Hippocampal formation (tissue), 2 donors: Measurements from ENCODE around the gene SYNPO2.
A peak's percentile ranks its signal among the peaks of the same experiment; 100 is the strongest.

Experiments
- DNase-seq, 2 donors: peaks; one replicate each; lab custom pipeline; 2025; lab: John Stamatoyannopoulos, UW

The SYNPO2 gene, protein sequence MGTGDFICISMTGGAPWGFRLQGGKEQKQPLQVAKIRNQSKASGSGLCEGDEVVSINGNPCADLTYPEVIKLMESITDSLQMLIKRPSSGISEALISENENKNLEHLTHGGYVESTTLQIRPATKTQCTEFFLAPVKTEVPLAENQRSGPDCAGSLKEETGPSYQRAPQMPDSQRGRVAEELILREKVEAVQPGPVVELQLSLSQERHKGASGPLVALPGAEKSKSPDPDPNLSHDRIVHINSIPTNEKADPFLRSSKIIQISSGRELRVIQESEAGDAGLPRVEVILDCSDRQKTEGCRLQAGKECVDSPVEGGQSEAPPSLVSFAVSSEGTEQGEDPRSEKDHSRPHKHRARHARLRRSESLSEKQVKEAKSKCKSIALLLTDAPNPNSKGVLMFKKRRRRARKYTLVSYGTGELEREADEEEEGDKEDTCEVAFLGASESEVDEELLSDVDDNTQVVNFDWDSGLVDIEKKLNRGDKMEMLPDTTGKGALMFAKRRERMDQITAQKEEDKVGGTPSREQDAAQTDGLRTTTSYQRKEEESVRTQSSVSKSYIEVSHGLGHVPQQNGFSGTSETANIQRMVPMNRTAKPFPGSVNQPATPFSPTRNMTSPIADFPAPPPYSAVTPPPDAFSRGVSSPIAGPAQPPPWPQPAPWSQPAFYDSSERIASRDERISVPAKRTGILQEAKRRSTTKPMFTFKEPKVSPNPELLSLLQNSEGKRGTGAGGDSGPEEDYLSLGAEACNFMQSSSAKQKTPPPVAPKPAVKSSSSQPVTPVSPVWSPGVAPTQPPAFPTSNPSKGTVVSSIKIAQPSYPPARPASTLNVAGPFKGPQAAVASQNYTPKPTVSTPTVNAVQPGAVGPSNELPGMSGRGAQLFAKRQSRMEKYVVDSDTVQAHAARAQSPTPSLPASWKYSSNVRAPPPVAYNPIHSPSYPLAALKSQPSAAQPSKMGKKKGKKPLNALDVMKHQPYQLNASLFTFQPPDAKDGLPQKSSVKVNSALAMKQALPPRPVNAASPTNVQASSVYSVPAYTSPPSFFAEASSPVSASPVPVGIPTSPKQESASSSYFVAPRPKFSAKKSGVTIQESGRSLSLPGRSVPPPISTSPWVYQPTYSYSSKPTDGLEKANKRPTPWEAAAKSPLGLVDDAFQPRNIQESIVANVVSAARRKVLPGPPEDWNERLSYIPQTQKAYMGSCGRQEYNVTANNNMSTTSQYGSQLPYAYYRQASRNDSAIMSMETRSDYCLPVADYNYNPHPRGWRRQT

DNA sequence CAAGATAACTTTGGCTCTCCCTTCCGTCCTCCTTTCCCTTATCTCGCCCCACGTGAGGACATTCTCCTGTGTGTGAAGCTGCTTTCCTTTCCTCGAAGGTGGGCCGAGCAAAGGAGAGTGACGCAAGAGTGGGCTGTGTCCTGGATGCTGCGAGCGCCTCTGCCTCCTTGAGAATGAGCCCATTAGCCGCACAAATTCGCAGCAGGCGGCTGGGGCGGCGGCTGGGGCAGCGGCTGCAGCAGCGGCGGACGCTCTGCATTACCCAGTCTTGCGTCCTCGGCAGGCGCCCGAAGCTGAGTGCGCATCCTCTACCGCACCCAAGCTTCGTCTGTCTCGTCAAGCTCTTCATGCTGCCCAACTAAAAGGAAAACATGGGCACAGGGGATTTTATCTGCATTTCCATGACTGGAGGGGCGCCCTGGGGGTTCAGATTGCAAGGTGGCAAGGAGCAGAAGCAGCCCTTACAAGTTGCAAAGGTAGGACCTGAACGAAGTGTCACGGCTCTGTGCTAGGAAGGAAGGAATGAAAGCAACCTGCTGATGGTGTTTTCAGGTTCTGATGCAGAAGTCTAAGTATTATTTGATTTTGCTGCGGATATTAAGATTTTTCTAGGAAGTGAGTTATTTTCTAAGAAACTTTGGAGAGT is at the start of gene SYNPO2:
Gene SYNPO2, plus strand, starts transcription at position 189 of the 646 bp plus-strand sequence. Its CDS starts 183 bp downstream, at position 372.
- DNase-seq = peak; percentile 19 to 36

DNA sequence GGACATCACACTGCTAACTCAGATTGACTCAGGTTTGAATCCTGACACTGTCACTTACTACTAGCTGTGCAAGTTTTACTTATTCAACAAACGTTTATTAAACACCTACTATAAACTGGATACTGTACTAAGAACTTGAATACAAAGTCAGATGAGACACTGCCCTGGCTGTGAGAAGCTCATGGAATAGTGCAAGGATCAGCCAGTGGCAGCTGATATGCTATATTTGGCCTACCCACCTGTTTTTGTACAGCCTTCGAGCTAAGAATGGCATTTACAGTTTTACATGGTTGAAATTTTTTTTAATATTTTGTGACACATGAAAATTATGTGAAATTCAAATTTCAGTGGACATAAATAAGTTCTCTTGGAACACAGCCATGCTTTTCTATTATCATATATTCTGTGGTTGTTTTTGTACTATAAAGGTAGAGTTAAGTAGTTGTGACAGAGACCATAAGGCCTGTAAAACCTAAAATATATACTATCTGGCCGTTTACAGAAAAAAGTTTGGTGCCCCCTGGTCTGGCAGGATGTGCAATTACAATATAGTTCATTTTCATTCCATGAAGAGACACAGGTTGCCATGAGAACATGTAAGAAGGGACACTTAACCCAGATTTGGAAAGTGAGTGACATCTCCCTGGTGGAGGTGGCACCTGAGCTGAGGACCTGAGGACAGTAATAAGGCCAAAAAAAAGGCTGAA is 49.3 kb upstream of the SYNPO2 start:
- no peak for DNase-seq

DNA sequence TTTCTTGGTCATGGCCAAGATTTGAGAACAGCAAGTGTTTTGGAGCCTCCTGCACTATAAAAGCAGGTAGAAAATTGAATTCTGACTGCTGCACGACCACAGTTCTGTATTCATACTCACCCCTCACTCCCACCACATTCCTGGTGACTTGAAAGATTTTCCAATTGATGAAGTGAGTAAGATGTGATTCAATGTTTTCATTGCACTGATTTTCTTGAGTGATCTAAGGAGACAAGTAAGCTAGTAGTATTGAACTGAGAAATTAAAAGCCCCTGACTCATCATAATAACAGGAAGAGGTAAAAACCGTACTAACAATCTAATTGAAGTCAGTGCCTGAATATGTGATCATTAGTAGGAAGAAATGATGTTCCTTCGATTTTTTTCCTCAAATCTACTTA is 46.6 kb upstream of the SYNPO2 start:
- DNase-seq = no peak

DNA sequence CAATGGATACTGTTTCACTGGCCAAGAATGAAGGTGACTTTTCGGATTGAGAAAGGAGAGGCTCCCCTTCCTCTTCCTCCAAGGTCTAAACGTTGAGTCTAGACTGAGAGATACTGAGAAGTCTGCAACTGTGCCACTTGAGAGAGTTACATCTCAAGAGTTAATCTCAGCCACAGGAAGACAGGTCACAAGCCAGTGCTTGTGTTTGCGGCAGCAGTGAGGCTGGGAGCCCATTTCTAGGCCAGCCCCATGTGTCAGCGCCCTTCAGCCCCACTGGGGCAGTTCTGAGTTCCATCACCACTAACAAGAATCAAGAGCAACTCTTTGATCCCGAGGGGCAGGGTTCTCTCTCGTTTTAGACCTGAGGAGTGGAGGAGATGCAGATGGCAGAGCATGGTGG is 45.4 kb upstream of the SYNPO2 start:
- no peak for DNase-seq

DNA sequence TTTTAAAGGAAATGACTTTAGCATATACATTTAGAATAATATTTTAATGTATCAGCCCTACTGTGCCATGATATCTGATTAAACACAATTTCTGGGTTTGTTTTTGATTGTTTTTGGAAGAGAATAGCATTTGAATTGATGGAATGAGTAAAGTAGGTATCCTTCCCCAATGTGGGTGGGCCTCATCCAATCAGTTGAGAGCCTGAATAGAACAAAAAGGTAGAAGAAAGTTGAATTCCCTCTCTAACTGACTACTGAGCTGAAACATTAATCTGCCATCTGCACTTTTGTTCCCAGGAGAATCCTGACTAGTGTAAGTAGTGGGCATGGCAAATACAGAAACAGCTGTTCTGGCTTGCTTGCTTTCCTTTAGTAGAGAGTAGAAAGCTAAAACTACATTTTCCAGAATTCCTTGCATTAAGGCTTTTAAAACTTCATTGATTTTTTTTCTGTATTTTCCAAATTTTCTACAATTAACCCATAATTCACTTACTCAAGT is 43.1 kb upstream of the SYNPO2 start:
- no peak for DNase-seq

DNA sequence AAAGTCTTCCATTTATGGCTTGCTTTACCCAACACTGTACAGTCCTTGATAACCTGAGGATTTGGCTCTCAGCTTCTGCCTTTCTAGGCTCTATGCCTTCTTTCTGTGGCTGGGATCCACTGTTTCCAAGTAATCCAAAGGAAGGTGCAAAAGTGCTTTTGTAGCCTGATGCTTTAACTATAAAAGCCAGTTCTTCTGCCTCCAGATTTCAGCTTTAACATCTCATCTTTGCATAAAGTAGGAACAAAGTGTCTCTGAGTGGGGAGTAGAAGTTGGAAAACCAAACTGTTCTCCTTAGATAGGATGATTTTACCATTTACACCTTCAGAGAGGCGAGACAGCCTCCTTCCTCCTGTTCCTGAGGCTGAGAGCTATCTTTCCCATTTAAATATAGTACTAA is 41.7 kb upstream of the SYNPO2 start:
- peak in 1 of 2 donors; percentile 30 for DNase-seq

DNA sequence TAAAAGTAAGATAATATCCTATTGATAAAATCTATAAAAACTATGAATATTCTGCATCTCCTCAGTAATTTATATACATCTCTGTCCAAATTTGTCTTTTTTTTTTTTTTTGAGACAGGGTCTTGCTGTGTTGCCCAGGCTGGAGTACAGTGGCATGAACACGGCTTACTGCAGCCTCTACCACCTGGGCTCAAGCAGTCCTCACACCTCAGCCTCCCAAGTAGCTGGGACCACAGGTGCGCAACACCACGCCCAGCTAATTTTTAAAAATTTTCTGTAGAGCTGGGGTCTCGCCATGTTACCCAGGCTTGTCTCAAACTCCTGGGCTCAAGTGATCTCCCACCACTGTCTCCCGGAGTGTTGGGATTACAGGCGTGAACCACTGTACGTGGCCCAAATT is 40.4 kb upstream of the SYNPO2 start:
- DNase-seq = no peak

DNA sequence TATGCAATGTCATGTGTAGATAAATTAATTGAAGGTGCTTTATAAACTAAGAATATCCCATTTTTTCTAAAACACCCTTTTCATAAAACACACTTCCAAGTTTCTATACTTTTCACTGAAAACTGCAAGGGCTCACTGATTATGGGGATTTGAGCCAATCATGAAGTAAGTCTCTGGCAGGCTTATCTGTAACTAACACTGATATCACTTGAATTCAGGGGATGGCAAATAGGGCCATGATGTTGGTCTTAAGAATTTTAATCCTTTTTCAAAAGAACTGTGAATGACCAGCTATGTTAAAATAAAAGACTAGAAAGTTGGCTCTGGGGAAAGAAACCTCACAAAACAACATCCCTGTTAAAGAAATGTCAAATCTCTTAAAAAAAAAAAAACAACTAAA is 39.8 kb upstream of the SYNPO2 start:
- no peak for DNase-seq

DNA sequence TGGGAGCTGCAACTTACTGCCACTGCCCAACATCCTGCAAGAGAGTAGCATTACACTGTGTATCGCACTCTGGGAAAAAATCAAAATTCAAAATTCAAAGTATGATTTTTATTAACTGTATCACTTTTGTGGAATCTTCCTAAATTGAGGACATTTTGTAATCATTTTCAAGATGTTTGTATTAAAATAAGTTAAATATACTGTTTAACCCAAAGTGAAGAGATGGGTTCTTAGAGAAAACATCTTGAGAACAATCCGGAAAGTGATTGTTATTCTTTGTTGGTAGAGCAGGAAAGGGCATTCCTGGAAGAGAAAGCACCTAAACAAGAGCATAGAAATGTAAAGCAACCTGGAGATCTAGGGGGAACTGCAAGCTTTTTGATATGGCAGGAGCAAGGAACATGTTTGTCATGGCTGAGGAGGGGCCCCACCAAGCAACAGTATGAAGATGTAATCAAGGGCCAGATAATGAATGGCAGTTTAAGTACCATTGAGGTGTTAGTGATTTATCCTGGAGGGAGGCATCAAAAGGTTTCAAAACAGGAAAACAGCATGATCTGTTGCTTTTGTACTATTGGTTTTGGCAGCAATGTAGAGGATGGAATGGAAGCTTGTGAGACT is 38.7 kb upstream of the SYNPO2 start:
- DNase-seq = no peak

DNA sequence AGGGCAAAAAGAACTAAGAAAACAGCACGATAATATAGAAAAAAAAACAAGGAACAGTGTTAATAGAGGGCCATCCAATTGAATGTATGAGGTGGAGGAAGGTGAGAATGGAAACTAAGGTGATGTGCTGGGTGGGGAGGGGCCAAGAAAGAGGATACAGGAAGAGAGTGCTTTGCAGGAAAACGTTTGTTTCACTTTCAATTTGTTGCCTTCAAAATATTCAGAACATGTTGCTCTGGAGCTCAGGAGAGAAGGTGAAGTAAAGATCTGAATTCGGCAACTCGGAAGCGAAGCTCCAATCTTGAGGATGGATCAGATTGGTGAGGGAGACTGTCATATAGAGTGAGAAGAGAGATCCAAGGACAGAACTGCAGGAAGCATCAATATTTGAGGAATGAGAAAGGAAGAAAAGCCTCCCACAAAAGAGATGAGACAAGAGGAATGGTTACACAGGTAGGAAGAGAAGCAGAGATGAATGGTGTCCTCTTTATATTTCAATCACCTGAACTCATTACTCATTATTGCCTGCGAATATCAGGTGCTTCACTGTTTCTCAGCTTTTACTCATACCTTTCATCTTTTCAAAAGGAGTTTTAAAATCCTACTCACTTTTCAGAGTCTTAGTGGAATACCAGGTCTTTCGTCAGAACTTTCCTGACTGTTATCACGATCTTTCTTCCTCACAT is 38.0 kb upstream of the SYNPO2 start:
- no peak for DNase-seq

DNA sequence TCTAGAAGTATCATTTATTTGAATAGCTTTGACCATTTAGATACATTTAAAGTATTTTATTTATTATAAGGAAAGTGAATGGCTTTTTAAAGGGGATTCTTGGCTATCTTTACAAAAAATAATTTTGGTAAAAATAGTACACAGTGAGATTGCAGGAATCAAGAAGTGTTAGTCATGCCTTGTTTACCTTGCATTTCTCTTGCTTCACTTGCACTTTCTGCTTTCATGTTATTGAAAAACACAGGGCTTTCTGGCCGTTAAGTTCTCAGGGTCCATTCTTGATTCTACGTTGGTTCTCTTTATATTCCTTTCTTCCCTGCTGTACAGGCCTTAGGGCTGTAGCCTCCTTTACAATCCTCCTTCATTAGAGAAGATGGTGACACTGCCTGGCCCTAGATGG is 30.9 kb upstream of the SYNPO2 start:
- no peak for DNase-seq

DNA sequence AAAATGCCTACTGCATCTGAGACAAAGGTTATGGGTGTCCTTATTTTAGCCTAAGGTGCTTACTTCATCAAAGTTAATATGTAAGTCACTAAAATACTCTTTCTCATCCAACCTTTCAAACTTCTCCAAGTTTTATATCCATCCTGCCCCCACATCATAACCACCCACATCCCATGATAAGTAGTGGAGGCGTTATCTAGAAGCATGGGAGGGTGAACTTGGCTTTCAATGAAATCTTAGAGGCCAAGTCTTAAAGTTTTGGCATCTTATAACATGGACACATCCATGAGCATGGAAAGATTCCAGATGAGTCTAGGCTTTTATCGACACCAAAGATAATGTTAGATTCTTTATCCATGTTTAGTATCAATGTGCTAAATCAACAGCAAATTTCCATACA is 29.9 kb upstream of the SYNPO2 start:
- no peak for DNase-seq

DNA sequence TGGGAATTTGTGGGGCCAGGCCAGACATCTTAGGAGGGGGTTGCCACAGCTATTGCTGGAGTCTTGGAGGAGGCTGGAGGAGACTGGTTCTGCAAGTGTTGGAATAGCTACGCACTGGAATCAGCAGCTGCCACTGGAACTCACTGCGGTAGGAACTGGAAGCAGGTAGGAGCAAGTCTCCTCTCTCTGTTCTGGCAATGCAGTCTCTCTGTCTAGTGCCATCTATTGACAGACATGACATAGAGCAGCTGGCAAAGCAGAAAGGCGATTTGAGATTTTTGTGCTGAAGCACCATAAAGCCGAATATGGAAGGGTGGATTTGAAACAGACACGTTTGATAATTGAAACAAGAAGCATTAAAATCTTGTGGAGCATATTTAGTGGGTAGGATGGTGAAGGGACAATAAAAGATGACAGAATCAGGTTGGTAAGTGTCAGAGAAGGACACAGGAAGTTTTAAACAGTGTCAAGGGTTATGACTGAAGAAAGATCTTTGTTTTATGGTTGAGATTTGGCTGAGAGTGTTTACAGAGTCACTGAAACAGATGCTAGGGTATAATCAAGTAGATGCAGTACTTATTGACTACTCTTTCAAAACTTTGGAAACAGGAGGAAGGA is 23.5 kb upstream of the SYNPO2 start:
- DNase-seq = no peak

DNA sequence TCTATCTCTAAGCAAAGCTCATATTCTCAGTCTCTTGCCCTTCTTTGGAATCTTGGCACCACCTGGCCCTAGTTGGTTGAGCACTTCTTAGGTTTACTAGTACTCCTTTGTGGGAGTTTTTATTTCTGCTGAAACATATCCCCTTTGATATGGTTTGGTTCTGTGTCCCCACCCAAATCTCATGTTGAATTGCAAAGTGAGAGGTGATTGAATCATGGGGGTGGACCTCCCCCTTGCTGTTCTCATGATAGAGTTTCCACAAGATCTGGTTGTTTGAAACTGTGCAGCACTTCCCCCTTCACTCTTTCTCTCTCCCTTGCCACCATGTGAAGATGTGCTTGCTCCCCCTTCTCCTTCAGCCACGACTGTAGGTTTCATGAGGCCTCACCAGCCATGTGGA is 22.2 kb upstream of the SYNPO2 start:
- DNase-seq = no peak

DNA sequence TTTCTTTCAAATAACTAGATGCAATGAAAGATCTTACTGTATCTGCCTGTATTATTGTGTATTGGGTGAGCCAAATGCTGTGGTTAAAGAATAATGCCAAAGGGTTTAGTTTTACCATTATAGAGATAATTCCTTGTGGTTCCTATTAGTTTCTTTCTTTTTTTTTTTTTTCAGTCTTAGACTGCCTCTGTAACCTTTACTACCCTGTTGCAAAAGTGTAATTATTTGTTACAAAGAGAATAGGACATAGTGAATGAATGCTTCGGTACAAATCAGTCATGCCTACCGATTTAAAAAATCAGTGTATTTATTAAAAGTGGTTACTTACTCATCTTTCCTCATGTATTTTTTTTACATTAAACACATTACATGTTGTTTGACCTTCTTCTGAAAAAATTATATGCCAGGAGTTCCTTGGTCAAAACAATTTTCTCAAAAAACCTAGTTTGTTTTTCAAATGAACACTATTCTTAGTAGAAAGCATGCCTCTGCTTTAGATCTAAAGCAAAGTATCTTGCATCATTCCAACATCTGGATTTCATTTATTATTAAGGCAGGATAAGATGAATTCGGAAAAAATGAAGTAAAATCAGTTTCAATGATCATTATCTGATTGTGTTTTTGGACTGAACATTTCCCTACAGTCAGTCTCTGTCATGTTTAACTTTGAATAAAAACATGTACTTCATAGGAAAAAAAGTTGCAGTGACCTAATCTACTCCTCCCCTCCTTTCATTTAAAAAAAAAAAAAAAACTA is 21.2 kb upstream of the SYNPO2 start:
- DNase-seq = no peak

DNA sequence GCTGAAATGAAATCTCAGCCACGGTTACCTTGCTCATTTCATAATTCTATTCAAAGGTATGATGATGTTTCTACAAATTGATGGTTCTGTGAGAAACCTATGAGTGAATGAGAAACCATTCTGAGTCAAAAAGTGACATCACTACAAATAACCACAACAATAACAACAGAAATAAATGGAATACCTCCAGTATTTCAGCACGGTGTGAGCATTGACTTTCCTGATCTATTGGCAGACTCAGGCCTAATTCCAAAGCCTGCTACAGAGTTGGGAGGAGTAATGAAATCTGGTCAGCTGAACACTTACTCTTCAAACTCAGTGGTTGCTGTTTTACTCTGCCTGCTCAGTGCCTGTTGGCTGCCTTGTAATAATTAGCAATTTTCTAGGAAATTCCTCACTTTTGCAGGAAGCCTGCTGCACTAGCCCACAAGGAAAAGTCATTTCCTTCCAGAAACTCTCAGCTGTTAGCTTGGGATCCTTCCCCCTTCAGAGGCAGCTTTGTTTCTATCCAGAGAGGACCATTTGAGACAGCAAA is 18.8 kb upstream of the SYNPO2 start:
- DNase-seq = no peak

DNA sequence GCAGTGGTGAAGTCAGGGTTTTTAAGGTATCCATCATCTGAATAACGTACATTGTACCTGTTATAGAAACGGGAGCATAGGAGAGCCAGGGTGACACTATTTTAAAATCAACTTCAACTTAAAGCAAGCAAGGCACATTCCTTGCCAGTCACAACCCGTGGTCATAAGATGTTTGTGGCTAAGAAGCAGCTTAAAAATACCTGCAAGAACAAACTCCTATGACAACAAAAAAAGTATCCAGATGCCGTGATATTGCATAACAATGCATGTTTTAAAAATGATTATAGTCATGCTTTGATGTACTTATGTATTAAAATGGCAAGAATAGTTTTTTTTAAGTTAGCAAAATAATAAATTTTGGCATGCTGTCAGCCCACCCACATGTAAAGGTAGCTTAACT is 16.5 kb upstream of the SYNPO2 start:
- DNase-seq = no peak

DNA sequence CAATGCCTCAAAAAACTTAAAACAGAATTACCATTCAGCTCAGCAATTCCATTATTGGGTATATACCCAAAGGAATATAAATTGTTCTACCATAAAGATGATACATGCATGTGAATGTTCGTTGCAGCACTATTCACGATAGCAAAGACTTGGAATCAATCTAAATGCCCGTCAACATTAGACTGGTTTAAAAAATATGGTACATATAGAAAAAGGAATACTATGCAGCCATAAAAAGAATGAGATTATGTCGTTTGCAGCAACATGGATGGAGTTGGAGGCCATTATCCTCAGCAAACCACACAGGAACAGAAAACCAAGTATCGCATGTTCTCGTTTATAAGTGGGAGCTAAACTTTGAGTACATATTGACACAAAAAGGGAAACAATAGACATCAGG is 10.9 kb upstream of the SYNPO2 start:
- DNase-seq = no peak
